Omental fat pad (tissue), 4 donors: ENCODE data around the gene LAG3. TPM values are rescaled to one million over a fixed set of nuclear protein-coding genes. Genes with fewer than 3 reads are reported as not detected.

Experiments used
- ATAC-seq: fragments of 150-250 bp; one replicate; pipeline ENCODE4 v1.9.1; 2016; ENCODE audit warnings: mild to moderate bottlenecking, moderate library complexity; ENCODE audit not compliant: low FRiP score
- DNase-seq: peaks from one replicate; pipeline ENCODE4 v3.0.0-alpha.2; 2019; ENCODE audit warnings: low spot score
- total RNA-seq, 4 donors: library from RNA; depleted of rRNA; stranded (reverse); fragments of >200 nt; gene quantifications; one replicate each; pipeline ENCODE4 v1.1.0, GENCODE V29; 2016
- TF ChIP-seq, protein P1 (sequence below), 3 donors: fragments of 450-650 bp; IDR thresholded peaks; one replicate each; pipeline ENCODE4 v1.5.1; 2016 to 2017; ENCODE audit warnings: antibody characterized with exemption in 3 of 3, mild to moderate bottlenecking in 3 of 3, moderate library complexity in 2 of 3

LAG3 gene
- total RNA-seq, 4 donors from 2014 or later, result 0.44 to 2.2 (median 0.92) TPM

GRCh38 chr12:6791931-6792520 is 19.7 kb downstream of the LAG3 start:
- DNase-seq (no peak), ATAC-seq (no peak)
- TF ChIP-seq, protein P1, sequence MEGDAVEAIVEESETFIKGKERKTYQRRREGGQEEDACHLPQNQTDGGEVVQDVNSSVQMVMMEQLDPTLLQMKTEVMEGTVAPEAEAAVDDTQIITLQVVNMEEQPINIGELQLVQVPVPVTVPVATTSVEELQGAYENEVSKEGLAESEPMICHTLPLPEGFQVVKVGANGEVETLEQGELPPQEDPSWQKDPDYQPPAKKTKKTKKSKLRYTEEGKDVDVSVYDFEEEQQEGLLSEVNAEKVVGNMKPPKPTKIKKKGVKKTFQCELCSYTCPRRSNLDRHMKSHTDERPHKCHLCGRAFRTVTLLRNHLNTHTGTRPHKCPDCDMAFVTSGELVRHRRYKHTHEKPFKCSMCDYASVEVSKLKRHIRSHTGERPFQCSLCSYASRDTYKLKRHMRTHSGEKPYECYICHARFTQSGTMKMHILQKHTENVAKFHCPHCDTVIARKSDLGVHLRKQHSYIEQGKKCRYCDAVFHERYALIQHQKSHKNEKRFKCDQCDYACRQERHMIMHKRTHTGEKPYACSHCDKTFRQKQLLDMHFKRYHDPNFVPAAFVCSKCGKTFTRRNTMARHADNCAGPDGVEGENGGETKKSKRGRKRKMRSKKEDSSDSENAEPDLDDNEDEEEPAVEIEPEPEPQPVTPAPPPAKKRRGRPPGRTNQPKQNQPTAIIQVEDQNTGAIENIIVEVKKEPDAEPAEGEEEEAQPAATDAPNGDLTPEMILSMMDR (IDR thresholded peaks at IDR 0.05), result no peak

DNA sequence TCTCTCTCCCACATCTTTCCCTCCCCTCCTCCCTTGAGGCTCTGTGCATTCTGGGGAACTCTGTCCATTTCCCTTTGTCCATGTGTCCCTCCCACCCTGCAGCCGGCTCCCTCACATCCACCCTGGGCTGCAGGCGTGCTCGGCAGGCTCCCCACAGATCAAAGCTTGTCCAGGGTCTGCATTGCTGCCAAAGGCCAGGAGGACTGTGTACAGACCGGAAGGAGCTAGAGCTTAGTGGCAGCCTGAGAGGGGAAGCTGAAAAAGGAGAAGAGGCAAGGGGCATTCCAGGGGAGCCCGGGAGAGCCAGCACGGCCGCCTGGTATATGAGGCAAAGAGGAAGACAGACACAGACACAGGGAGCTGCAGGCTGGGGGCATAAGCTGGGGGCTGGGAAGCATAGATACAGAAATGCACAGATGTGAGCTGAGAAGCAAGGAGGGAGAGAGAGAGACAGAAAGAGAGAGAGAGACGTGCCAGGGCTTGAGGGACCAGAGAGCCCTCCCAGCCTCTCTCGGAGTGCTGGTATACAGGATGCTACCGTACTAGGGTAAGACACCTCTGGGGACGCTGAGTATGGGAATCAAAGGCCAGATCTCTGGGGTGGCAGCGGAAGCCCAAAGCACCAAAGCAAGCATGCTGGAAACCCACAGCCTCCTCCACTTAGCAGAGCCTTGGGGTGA is 20.3 kb downstream of the LAG3 start:
- TF ChIP-seq, protein P1 (IDR thresholded peaks at IDR 0.05), result no peak
- DNase-seq (no peak), ATAC-seq (no peak)

DNA sequence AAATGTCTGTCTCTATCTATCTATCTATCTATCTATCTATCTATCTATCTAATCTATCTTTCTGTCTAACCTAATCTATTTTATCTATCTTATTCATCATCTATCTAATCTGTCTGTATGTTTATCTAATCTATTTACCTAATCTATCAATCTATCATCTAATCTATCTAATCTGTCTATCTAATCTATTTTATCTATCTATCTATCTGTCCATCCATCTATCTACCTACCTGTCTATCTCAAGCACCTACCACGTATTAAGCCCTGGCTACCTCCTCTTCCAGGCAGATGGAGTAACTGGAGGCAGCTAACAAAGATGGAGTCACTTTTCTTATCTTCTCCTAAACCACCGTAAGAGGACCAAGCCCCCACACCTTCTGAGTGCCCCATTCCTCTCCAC is 22.8 kb downstream of the LAG3 start:
- ATAC-seq (no peak), DNase-seq (no peak)
- TF ChIP-seq, protein P1 (IDR thresholded peaks at IDR 0.05), result no peak

- no peak for DNase-seq
- ATAC-seq, result no peak
- TF ChIP-seq, protein P1 (IDR thresholded peaks at IDR 0.05), result no peak
Measured at GRCh38 chr12:6796576-6796975, 24.3 kb downstream of the LAG3 start.

- TF ChIP-seq, protein P1 (IDR thresholded peaks at IDR 0.05), result no peak
- DNase-seq (no peak), ATAC-seq (no peak)
Measured at GRCh38 chr12:6799147-6799546, 26.8 kb downstream of the LAG3 start.

DNA sequence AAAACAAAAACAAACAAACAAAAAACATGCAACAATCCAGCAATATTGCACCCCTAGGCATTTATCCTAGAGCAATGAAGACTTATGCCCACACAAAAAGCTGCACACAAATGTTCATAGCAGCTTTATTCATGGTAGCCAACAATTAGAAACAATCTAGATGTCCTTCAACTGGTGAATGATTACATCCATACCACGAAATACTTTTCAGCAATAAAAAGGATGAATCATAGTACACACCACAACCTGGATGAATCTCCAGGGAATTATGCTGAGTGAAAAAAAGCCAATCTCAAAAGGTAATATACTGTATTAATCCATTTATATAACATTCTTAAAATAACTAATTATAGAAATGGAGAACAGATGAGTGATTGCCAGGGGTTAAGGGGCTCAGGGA is 34.9 kb downstream of the LAG3 start:
- TF ChIP-seq, protein P1 (IDR thresholded peaks at IDR 0.05), result no peak
- ATAC-seq (no peak), DNase-seq (no peak)

DNA sequence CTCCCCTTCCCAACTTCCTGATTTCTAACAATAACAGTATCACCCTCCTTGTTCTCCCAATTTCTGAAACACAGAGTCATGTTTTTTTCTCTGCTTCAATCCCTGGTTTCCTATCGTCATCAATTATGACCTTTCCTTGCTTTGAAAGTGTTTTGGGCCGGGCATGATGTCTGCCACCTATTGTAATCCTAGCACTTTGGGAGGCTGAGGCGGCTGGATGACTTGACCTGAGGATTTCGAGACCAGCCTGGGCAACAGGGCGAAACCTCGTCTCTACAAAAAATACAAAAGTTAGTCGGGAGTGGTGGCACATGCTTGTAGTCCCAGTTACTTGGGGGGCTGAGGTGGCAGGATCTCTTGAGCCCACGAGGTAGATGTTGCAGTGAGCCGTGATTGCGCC is 36.7 kb downstream of the LAG3 start:
- no peak for DNase-seq
- TF ChIP-seq, protein P1 (IDR thresholded peaks at IDR 0.05), result no peak
- ATAC-seq, result no peak
